DMS53 treated with DMSO at 0.1 percent for 48 hours (cell line): Measurements from ENCODE around the gene DPH7.
"Not testable (repeated sequence)": the region's sequence is repeated elsewhere in the genome, so short reads cannot be mapped to it uniquely, and the experiment has no call there.

Source experiments
- DNase-seq: peaks from one replicate; lab custom pipeline; 2025; ENCODE audit not compliant: unreplicated experiment; lab: John Stamatoyannopoulos, UW

Gene DPH7

DNA sequence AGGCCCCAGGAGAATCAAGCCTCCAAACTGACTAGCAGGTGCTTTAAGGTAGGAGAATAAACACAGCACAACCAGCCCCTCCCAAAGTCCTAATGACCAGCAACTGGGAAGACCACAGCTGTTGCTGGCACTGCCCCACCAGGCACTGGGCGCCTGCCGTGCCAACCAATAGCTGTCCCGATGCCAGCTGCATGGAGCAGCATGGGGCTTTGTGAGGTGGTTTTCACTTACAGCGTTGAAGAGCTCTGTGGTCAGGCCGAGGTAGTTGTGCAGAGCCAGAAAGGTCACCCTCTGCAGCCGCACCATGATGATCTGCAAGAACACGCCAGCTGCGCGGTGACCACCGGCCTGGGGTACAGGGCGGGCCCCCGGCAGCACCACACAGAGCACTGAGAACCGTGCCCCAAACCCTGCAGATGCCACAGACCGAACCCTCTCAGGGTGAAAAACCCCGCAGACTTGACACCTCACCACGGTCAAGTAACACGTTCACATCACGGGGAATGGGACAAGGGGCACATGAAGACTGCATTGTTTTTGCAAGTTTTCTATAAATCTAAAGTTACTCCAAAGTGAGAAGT, 57.2 kb downstream of the DPH7 start:
- DNase-seq = no peak

DNA sequence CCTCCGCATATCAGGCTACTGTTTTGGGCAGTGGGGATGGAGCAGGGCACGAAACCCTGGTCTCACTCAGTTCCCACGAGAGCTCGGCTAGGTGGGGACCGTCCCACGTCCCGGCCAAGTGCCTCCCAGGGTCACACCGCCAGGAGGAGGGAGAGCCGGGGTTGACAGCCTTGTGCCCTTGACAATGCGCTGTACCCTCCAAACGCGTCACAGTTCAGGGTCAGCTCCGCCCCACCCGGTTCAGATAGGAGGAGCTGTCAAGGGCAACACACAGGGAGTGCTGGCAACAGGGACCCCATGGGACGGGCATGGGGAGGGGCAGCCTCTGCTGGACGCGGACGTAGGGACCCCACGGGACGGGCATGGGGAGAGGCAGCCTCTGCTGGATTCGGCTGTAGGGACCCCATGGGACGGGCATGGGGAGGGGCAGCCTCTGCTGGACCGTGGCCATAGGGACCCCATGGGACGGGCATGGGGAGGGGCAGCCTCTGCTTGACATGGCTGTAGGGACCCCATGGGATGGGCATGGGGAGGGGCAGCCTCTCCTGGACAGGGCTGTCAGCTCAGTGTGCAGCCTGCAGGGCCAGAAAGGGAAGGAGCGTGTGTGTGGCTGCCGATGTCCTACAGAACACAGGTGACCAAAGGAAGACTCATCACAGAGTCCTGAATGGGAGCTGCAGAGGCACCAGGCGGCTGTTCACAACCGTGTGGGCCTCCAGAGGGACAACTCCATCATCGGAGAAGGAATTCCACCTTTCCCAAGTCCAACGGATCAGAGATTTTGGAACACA, 57.9 kb downstream of the DPH7 start:
- DNase-seq = no peak

DNA sequence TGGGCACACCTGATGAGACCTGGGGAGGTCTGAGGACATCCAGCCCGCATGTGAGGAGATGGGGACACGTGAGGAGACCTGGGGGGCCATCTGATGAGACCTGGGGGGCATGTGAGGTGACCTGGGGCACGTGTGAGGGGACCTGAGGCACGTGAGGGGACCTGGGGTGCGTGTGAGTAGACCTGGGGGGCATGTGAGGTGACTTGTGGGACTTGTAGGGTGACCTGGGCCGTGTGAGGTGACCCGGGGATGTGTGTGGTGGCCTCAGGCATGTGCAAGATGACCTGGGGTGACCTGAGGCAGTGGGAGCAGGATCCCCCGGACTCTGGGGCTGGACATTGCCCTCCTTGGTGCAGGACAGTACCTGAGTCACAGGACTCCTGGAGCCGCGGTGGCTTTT, 59.2 kb downstream of the DPH7 start:
- DNase-seq = no peak

DNA sequence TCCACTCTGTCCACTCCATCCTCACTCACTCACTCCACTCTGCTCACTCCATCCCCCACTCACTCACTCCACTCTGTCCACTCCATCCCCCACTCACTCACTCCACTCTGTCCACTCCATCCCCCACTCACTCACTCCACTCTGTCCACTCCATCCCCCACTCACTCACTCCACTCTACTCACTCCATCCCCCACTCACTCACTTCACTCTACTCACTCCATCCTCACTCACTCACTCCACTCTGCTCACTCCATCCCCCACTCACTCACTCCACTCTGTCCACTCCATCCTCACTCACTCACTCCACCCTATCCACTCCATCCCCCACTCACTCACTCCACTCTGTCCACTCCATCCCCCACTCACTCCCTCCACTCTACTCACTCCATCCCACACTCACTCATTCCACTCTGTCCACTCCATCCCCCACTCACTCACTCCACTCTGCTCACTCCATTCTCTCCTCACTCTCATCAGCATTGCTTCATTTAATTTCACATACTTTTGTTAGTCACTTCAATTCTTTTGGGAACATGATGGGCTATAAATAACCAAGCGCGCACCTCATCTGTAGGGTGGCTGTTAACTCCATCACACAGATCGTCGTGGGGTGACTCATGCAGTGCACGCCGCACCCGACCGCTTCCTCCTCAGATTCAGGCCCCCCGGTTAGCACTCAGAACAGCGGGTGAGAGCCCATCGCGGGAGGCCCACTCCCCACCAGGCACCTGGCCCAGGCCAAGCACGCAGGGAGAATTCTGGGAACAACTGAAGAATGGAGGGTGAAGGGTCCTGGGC, 59.9 kb downstream of the DPH7 start:
- not testable (repeated sequence) for DNase-seq

DNA sequence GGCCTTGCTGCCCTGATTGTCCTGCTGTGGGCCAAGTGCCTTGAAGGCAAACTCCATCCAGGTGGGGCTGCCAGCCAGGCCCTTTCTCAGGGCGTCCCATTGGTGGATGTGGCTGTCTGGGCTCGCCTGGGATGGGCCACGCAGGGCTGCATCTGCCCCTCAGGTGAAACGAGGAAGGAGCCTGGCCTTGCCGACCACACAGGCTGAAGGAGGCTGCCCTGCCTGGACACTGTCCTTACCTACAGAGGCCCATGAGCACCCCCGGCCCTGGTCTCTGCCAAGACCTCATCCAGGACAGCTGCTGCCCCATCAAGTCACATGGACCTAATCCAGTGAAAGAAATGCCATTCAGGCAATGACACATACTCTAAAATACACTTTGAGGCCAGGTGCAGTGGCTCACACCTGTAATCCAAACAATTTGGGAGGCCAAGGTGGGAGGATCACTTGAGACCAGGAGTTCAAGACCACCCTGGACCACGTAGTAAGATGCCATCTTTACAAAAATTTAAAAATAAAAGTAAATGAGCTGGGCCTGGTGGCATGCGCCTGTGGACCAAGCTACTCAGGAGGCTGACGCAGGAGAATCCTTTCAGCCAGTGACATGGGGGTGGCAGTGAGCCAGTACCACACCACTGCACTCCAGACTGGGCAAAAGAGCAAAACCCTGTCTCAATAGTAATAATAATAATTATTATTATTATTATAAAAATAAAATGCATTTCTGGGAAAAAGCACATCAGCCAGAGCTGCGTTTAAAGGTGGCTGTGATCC, 62.4 kb downstream of the DPH7 start:
- no peak for DNase-seq

DNA sequence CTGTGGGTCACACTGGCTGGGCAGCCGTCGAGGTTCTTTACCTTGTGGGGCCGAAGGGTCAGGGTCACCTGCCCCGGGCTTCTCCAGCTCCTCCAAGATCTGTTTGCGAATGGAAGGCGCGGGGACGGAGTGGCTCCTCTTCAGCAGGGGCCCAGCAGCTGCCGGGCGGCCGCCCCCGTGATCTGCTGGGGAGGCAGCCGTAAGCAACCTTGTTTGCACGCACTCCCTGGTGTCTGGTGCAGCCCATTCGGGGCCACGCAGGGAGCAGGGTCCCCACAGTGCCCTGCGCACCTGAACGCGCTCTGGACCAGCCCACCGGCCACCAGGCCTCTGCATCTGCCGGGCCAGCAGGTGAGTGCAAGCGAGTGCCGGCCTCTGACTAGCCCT, 63.4 kb downstream of the DPH7 start:
- no peak for DNase-seq

DNA sequence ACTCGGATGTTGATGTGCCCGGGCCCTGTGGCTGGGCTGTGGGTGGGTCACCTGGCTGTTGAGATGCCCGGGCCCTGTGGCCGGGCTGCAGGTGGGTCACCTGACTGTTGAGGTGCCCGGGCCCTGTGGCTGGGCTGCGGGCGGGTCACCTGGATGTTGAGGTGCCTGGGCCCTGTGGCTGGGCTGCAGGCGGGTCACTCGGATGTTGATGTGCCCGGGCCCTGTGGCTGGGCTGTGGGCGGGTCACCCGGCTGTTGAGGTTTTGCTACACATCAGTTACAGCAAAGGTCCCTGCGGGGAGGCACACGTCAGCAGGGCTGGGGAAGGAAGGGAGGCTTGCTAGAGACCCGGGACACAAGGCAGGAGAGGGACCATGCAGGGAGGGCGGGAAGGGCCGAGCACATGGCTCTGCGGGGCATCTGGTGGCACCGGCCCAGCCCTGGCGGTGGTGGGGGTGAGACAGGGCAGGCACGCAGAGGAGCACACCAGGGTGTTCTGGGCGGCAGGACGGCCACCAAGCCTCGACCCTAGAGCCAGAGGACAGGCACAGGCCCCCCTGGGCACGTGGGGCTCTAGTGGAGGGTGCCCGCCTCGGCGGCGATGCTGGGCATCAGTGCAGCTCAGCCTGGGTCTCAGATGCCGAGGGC, 63.9 kb downstream of the DPH7 start:
- no peak for DNase-seq

DNA sequence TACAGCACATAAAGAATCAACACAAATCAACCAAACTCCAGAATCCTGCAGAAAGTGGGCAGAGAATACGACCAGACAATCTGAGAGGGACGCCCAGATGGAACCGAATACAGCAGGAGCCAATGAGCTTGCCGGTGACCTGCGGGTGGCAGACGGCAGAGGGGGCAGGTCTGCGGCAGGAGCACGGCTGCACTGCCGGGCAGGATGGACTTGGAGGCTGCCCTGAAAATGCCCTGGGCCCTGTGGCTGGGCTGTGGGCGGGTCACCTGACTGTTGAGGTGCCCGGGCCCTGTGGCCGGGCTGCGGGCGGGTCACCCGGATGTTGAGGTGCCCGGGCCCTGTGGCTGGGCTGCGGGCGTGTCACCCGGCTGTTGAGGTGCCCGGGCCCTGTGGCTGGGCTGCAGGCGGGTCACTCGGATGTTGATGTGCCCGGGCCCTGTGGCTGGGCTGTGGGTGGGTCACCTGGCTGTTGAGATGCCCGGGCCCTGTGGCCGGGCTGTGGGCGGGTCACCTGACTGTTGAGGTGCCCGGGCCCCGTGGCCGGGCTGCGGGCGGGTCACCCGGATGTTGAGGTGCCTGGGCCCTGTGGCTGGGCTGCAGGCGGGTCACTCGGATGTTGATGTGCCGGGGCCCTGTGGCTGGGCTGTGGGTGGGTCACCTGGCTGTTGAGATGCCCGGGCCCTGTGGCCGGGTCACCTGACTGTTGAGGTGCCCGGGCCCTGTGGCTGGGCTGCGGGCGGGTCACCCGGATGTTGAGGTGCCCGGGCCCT, 64.7 kb downstream of the DPH7 start:
- DNase-seq = peak; percentile 23

DNA sequence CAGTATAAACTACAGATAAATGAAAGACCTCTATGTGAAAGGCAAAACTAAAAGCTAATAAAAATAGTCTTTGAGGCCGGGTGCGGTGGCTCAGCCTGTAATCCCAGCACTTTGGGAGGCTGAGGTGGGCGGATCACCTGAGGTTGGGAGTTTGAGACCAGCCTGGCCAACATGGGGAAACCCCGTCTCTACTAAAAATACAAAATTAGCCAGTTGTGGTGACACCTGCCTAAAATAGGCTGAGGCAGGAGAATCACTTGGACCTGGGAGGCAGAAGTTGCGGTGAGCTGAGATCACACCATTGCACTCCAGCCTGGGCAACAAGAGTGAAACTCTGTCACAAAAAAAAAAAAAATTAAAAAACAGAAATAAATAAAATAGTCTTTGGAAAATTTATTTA, 65.6 kb downstream of the DPH7 start:
- DNase-seq = not testable (repeated sequence)

DNA sequence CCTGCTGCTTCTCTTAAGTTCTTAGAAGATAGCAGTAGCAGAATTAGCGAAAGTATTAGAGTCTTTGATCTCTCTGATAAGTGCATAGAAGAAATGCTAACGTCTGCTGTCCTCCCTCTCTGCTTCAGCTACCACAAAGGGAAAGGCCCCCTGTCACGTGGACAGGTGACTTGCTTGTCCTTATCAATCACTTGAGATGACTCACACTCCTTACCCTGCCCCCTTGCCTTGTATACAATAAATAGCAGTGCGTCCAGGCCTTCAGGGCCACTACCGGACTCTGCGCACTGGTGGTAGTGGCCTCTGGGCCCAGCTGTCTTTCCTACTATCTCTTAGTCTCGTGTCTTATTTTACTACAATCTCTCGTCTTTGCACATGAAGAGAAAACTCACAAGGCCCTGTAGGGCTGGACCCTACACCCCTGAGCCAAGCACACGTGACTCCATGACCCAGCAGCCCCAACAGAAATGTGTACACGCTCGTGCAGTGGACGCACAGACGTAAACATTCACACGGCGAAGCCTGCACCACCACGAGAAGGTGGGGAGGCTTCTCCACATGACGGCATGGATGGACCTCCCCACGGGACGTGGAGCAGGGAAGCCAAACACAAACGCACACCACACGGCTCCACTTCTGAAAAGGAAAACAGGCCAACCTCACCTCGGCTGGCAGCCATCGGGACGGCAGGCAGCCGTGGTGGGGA, 66.8 kb downstream of the DPH7 start:
- no peak for DNase-seq

DNA sequence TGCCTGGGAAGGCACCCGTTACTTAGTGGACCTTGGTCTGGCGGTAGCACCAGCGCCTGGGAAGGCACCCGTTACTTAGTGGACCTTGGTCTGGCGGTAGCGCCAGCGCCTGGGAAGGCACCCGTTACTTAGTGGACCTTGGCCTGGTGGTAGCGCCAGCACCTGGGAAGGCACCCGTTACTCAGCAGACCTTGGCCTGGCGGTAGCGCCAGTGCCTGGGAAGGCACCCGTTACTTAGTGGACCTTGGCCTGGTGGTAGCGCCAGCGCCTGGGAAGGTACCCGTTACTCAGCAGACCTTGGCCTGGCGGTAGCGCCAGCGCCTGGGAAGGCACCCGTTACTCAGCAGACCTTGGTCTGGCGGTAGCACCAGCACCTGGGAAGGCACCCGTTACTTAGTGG, 67.6 kb downstream of the DPH7 start:
- not testable (repeated sequence) for DNase-seq

DNA sequence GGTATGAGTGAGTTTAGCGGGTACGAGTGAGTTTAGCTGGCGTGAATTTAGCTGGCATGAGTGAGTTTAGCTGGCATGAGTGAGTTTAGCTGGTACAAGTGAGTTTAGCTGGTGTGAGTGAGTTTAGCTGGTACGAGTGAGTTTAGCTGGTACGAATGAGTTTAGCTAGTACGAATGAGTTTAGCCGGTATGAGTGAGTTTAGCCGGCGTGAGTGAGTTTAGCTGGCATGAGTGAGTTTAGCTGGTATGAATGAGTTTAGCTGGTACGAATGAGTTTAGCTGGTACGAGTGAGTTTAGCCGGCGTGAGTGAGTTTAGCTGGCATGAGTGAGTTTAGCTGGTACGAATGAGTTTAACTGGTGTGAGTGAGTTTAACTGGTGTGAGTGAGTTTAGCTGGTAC, 69.5 kb downstream of the DPH7 start:
- DNase-seq = no peak

DNA sequence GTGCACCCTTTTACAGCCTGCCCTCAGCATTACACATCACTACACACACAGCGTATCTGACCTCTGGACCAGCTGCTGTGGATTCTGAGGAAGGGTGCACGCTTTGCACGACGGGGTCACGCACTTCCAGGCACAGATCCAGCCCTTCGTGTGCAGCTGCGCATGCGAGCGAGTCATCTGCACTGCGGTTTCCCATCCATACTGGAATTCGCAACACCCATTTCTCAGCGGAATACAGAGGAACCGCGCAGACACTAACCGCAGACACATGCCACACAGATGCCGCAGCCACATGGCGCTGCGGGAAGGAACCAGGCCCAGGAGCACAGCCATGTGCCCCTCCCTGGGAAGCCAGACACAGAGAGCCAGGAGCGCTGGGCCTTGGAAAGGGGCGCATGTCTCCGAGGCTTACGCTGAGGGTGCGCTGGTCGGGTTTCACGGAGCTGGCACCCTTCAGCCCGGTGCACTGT, 72.0 kb downstream of the DPH7 start:
- no peak for DNase-seq

DNA sequence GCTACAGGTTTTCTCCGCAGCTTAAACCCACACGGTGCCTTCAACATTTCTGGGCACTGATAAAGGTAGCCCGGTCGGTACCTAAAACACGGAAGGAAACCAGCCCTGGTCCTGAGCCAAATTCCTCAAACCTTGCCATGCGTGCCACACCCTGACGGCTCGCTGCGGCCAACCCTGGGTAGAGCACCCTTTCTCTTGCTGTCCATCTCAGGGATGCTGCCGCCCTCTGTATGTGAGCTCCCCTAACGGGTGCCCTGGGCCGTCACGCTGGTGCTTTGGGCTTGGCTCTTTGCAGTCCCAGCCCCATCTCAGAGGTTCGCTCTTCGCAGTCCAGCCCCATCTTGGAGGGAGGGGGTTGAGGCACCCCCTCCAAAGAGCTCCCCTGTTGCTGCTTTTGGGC, 72.5 kb downstream of the DPH7 start:
- no peak for DNase-seq

DNA sequence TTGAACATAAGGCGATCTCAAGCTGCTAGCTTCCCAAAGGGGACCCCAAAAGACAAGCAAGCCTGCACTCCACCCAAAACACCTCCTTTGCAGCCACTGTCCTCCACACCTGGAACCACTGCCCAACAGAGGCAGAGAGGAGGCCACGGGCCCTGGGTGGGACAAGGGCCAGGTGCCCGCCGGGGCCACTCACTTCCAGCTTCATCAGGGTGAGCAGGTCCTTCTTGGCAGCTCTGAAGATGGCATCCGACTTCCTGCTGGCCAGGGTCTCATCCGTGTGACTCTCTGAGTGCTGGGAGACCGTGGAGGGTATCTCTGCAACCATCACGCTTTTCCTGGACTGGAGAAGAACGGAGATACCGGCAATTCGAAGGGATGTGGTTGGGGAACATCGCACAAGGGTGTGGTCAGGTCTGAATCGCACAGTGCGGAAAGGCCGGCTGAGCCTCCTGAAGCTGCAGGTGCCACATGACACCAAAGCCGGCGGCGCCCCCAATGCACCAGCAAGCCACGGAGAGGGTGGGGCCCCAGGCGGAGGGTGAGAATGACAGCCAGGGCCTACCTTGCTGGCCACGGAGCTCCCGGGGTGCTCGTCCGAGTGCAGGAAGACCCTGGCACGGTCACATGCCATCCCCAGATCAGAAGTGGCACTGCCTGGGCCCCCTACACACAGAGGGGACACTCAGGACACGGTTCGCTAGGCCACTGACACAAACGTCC, 73.1 kb downstream of the DPH7 start:
- no peak for DNase-seq
